Measurements from ENCODE around the gene BPTF. TPM values are rescaled to one million over a fixed set of nuclear protein-coding genes. Genes with fewer than 3 reads are reported as not detected.
"Not testable (repeated sequence)": the region's sequence is repeated elsewhere in the genome, so short reads cannot be mapped to it uniquely, and the experiment has no call there.

BPTF gene
- polyA plus RNA-seq, 2 of the 4 experiments (the other 2 are of a cell fraction), result 26.3 to 60.7 TPM

GRCh38 chr17:67922503-67922902 is 97.2 kb downstream of the BPTF start:
- H3K4me3 ChIP-seq, result no peak overlapping the region
- no peaks in the 10 kb centered on the region for H3K9me3 ChIP-seq
- TF ChIP-seq MAZ (IDR thresholded peaks at IDR 0.05; ENCODE audit: borderline replicate concordance, low read depth, low read length), result no peak
- no peak for TF ChIP-seq CBX2 (IDR thresholded peaks at IDR 0.05; ENCODE audit: borderline replicate concordance, low read depth)
- no peak for TF ChIP-seq CEBPB (IDR thresholded peaks at IDR 0.05)
- no peak for TF ChIP-seq TFCP2L1 (CRISPR knock-in tag; IDR thresholded peaks at IDR 0.05)
- TF ChIP-seq JUN (IDR thresholded peaks at IDR 0.05), result no peak
- no peak for TF ChIP-seq ZFP36 (IDR thresholded peaks at IDR 0.05; ENCODE audit: borderline replicate concordance, partially characterized antibody)
- no peak for TF ChIP-seq FOXS1 (CRISPR knock-in tag; IDR thresholded peaks at IDR 0.05)
- TF ChIP-seq HEYL (CRISPR knock-in tag; IDR thresholded peaks at IDR 0.05), result no peak
- no peak for TF ChIP-seq HMGXB4 (CRISPR knock-in tag; IDR thresholded peaks at IDR 0.05; ENCODE audit: borderline replicate concordance)
- TF ChIP-seq USF2 (IDR thresholded peaks at IDR 0.05), result no peak
- TF ChIP-seq ZSCAN20 (CRISPR knock-in tag; IDR thresholded peaks at IDR 0.05), result no peak
- no peak for TF ChIP-seq RFX5 (IDR thresholded peaks at IDR 0.05)
- TF ChIP-seq EHF (CRISPR knock-in tag; IDR thresholded peaks at IDR 0.05), result no peak
- TF ChIP-seq PHF8 (IDR thresholded peaks at IDR 0.05; ENCODE audit: borderline replicate concordance, low read depth), result no peak
- TF ChIP-seq TP53 (CRISPR knock-in tag; IDR thresholded peaks at IDR 0.05), result no peak
- no peak for TF ChIP-seq RCOR1 (IDR thresholded peaks at IDR 0.05; ENCODE audit: low read depth, low read length)
- no peak for TF ChIP-seq ELK1 (IDR thresholded peaks at IDR 0.05; ENCODE audit: low read depth, low read length)
- no peak for TF ChIP-seq KDM5A (IDR thresholded peaks at IDR 0.05)
- ATAC-seq (no peak), DNase-seq (ENCODE audit: low read depth in 1 of 2, low spot score in 1 of 2) (no peak), FAIRE-seq (no peak)
- H3K4me2 ChIP-seq, result no peak overlapping the region
- 96% methylated on average over 5 of the region's 5 CpGs for WGBS (ENCODE audit: missing lambda C conversion rate)
- ChIA-PET POLR2A (no interaction called here), CTCF (interaction anchor here (1.0 kb wide), 1 partner anchor 47 kb away, joined by 3 read pairs; no protein-coding TSS in a partner anchor)
- no peak overlapping the region for H3K27ac ChIP-seq
- no peaks in the 10 kb centered on the region for H3K4me1 ChIP-seq

GRCh38 chr17:67928842-67929241 is 103.5 kb downstream of the BPTF start:
- H3K4me2 ChIP-seq; DNase-seq (ENCODE audit: low read depth in 1 of 2, low spot score in 1 of 2); H3K27ac ChIP-seq; FAIRE-seq; POLR2A ChIA-PET; H3K4me3 ChIP-seq; ATAC-seq; H3K4me1 ChIP-seq; H3K9me3 ChIP-seq: not testable (repeated sequence)
- CTCF ChIA-PET, result interaction anchor here (1.1 kb wide), 1 partner anchor 12 kb away, joined by 4 read pairs; no protein-coding TSS in a partner anchor
- 81% methylated on average over 4 of the region's 4 CpGs for WGBS (ENCODE audit: missing lambda C conversion rate)

GRCh38 chr17:67931227-67931626 is 105.9 kb downstream of the BPTF start:
- H3K9me3 ChIP-seq, result no peaks in the 10 kb centered on the region
- no peaks in the 10 kb centered on the region for H3K4me1 ChIP-seq
- 79% methylated on average over 5 of the region's 5 CpGs for WGBS (ENCODE audit: missing lambda C conversion rate)
- H3K27ac ChIP-seq, result no peak overlapping the region
- ChIA-PET CTCF (interaction anchor here (1.1 to 4.0 kb wide), 4 partner anchors 10 to 270 kb away, joined by 3 to 23 read pairs (median 4); no protein-coding TSS in a partner anchor), POLR2A (no interaction called here)
- FAIRE-seq (no peak), DNase-seq (ENCODE audit: low read depth in 1 of 2, low spot score in 1 of 2) (no peak), ATAC-seq (no peak)
- H3K4me2 ChIP-seq, result no peak overlapping the region
- no peak overlapping the region for H3K4me3 ChIP-seq
- TF ChIP-seq HOXB13 (CRISPR knock-in tag; IDR thresholded peaks at IDR 0.05; ENCODE audit: low read depth), result no peak
- TF ChIP-seq NFE2L2 (conservative IDR thresholded peaks at IDR 0.05; ENCODE audit: low read length), result no peak
- TF ChIP-seq JUN (IDR thresholded peaks at IDR 0.05), result no peak
- no peak for TF ChIP-seq FOXS1 (CRISPR knock-in tag; IDR thresholded peaks at IDR 0.05)
- no peak for TF ChIP-seq POLR2AphosphoS2 (conservative IDR thresholded peaks at IDR 0.05; ENCODE audit: low read length)
- no peak for TF ChIP-seq TP53 (CRISPR knock-in tag; IDR thresholded peaks at IDR 0.05)
- TF ChIP-seq EP300 (IDR thresholded peaks at IDR 0.05), result no peak
- no peak for TF ChIP-seq KDM1A (IDR thresholded peaks at IDR 0.05; ENCODE audit: low read depth)

Data from A549 (cell line).